GM21447 (cell line): Measurements from ENCODE around the gene DNAJC25.
"Not testable (repeated sequence)": the region's sequence is repeated elsewhere in the genome, so short reads cannot be mapped to it uniquely, and the experiment has no call there.

Experiments
- ATAC-seq: cut with Tn5 transposase; IDR thresholded peaks from one replicate; pipeline ENCODE4 v1.9.1; 2021; ENCODE audit not compliant: unreplicated experiment

The DNAJC25 gene

DNA sequence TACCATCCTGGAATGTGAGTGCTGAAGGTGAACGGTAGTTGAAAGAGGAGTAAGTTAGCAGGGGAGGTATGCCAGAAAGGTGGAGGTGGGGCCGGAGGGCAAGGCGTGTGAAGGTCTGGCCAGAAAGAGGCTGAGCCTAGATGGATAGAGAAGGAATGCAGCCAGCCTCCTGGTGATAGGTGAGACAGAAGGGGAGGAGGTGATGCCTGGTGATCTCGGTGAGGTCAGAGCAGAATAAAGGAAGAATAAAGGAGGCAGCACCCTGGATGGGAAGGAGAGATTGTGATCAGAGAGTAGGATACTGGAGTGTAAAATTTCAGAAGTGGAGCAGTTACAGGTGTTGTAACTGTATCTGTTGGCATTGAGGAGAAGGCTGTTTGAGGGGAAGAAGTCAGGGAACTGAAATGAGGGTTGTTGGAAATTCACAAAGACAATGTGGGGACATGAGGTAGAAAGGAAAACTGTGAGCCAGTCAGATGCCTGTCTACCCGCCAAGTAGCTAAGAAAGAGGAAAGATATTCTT lies 32.2 kb downstream of the DNAJC25 start:
- ATAC-seq, result no peak

- ATAC-seq, result no peak
These were observed 37.0 kb downstream of the DNAJC25 start for GRCh38 chr9:111668026-111668573.

GRCh38 chr9:111668601-111669000 lies 37.5 kb downstream of the DNAJC25 start:
- not testable (repeated sequence) for ATAC-seq

- no peak for ATAC-seq
These were observed 43.2 kb downstream of the DNAJC25 start for GRCh38 chr9:111674319-111674718.

DNA sequence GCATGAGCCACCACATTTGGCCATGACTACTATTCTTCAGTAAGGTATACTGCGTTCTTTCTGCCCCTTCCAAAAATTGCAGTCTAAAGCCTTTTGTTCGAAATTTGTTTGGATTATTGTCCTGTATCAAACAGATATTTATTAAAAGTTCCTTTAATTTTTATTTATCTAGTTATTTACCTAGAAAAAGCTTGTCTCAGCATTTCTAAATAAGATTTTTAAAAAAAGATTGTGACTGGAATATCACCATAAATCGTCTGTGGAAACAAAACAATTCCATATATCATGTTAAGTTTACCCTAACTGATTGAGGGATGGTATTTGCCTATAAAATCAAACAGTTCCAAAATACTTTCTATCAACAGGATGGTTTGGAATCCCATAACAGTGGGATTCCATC lies 45.0 kb downstream of the DNAJC25 start:
- ATAC-seq, result no peak

- no peak for ATAC-seq
These were observed 47.2 kb downstream of the DNAJC25 start for GRCh38 chr9:111678293-111678692.

GRCh38 chr9:111679199-111679598 lies 48.1 kb downstream of the DNAJC25 start:
- ATAC-seq, result no peak

DNA sequence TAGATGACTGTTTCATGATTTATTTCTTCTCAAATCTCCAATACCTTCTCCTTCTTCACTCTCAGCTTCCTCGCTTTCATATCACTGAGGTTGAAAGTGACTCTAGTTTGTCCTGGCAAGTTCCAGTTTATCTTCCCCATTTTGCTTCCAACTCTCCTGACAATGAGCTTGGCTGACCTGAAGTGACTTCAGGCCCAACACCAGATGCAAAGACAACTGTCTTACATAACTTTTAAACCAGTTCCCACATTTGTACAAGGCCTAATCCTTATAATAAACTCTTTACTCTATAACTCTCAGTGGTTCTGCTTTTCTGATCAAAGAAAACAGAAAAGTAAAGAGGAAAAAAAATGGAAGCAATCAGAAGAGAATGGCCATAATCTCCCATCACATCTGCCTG lies 52.3 kb downstream of the DNAJC25 start:
- no peak for ATAC-seq

DNA sequence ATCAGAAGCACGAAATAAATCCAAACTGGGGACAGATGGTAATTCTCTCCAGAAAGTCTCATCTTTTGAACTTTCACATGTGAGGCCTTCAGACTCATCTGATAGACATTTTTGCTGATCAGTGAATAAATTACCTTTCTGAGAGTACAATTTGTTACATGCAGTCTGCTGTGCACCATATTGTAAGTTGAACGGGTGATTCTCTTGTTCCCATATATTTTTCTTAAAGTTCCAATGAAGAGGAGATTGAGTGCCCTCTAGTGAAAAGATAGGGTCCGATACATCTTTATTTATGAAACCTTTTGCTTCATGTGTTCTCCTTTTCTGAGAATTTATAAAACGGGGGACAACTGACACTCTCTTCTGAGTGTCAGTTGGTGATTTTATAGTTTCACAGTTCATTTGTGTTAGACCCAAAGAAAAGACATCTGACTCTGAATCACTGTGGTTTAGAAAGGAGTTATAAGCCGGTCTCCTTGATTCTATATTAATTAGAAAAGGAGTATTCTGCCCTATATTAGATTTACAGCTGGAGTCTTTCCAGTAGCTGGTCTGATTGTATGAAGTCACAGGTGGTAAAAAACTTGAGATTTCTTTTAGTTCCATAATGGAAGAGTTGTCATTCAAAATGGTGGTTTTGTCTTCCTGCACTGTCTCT lies 60.7 kb downstream of the DNAJC25 start:
- ATAC-seq, result no peak

- no peak for ATAC-seq
These were observed 65.7 kb downstream of the DNAJC25 start for GRCh38 chr9:111696796-111697195.

DNA sequence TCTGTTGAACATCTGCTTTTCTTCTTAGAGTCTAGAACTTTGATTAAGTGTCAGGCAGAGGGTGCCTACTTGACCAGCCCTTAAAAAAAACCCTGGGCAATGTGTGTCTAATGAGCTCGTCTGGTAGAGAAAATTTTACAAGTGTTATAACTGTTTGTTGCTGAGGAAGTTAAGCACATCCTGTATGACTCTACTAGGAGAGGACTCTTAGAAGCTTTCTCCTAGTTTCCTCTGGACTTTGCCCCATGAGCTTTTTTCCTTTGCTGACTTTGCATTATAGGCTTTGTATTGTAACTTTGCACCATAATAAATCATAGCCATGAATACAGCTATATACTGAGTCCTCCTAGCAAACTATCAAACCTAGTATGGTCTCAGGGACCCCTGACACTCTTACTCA lies 69.6 kb downstream of the DNAJC25 start:
- no peak for ATAC-seq
